Kidney tubule cell (primary cell): ENCODE measurements around the gene CS.

Experiments used
- DNase-seq: peaks from one replicate; pipeline ENCODE4 v3.0.0-alpha.2; 2018; ENCODE audit warnings: low spot score

The CS gene

DNA sequence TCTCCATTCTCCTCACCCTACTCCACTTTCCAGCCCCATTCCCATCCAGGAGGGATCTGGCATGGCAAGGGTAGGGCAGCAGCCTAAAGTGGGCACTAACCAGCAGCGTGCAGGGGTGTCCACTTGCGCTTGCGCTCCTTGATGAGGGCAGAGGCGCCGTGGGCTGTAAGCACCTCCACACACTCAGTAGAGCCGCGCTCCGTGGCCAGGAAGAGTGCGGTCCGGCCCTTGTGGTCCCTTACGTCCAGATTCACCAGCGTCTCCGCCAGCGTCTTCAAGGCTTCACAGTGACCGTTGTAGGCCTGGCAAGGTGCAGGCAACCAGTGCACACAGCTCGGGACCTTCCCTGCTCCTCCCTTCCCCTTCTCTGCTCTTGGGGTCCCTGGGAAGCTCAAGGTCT is 52.2 kb downstream of the CS start:
- DNase-seq = no peak

DNA sequence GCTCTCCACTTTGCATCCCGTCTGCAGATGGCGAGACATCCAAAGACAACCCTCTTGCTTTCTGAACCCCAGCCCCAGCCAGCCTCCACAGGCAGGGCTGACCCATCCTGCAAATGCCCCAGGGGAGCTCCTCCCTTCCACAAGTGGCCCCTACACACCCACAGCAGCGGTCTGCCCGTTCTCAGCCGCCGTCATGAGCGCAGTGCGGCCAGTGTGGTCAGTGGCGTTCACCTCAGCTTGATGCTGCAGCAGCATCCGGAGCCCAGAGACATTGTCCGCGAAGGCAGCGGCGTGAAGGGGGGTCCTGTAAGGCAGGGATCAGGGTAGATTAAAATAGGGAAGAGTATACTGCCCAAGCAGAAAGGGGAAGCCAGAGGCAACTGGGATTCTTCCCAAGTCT is 55.6 kb downstream of the CS start:
- no peak for DNase-seq

DNA sequence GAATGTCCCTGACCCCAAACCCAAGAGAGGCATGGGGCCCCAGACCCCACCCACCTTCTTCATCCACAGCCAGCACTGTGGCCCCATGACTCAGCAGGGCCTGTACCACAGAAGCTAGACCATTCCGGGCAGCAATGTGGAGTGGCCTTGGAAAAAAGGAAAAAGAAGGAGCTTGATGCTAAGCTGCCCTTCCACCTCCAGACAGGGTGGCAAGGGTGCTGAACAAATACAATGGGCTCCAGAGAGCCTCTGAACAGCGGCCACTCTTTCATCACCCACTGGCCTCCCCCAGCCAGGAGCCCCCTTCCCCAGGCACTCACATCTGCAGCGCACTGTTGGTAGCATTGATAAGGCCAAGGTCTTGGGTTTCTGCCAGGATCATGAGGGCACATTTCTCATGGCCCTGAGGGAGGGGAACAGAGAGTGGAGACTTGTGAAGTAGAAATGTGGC is 56.4 kb downstream of the CS start:
- DNase-seq = no peak

DNA sequence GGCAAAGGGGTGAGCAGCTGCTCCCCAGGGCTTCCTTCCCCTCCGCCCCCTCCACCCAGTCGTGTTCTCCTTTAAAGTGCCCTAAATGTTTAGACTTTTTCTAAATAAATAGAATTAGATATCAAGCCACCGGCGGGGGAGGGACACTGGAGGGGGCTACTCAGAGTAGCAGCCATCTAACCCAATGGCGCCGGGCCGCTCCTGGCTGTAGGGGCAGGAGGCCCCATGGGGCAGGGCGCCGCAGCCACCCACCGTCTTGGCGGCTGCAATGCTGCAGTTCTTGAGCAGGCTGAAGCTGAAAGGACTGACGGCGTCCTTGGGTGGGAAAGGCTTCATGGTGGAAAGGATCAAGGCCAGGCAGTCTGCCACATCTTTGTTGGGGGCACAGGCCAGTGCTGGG is 57.1 kb downstream of the CS start:
- DNase-seq = no peak

DNA sequence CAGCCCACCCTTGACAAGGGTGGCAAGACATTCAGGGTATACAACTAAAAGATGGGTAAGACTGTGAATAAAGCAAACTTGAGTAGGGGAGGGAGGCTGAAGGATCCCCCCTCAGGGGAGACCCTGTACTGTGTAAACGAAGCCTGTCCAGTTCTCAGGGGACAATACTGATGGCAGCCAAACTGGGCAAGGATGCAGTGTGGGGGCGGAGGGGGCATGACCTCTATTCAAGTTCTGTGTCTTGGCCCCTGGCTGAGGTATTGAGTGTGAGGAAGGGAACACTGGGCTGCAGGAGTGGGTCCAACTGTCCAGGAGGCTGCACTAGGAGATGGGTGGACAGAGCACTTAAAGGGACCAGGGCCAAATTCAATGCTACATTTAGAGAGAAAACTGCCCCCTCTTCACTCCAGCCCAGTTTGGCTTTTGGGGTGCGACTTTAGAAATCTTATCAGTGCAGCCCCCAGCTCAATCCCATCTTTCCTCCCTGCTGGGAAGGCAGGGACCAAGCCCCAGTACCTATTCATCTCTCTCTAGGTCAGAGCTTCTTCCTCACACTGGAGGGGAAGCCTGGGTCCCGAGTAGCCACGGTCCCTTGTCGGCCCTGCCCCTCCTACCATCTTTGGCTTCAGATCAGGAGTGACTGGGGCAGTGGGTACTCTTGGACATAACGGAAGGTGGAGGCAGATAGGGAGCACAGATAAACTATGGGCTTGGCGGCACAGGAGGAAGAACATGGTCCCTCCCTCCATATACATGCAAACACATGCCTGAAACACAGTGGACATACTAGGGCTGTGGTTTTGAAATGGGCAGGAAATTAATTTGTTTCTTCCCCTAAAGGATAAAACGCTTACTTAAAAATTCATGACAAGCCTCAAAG is 58.5 kb downstream of the CS start:
- no peak for DNase-seq

DNA sequence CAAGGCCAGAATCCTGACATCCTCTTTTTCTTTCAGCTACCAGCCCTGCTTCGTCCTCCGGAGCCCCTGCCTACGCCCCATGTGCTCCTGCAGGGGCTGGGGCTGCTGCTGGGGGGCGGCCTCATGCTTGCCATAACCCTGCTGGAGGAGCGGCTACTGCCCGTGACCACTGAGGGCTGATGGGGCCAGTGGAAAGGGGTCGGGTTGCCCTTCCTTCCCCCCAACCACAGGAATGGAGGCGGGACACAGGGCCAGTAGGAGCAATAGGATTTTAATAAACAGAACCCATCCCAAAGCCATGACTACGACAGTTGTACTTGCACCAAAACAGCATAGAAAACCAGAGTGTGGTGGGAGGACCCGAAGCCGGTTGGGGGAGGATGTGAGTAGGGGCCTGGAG is 62.6 kb downstream of the CS start:
- DNase-seq = no peak

DNA sequence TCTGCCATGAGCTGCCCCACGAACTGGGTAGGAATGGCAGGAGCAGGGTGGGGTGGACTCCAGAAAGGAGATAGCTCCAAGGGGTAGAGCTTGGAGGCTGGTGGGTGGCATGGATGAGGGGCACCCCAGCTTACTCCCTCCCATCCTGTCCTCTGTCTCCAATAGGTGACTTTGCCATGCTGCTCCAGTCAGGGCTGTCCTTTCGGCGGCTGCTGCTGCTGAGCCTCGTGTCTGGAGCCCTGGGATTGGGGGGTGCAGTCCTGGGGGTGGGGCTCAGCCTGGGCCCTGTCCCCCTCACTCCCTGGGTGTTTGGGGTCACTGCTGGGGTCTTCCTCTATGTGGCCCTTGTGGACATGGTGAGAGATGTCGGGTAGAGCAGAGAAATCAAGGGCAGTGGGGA is 63.1 kb downstream of the CS start:
- no peak for DNase-seq

DNA sequence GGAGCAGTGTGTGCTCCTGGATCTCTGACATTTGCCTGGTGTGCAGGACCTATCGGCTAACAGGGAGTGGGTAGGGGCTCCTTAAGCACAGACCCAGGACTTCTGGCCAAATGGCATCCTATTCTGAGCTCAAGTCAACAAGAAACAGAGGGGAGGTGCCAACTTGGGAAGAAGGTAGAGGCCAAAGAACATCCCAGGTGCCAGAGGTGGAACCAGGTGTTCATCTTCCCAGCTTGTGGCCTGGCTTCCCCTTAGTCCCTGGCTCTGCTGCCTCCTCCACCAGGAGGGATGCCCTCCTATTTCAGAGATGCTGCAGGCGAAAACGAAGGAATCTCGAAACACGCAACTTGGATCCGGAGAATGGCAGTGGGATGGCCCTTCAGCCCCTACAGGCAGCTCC is 64.0 kb downstream of the CS start:
- DNase-seq = no peak

DNA sequence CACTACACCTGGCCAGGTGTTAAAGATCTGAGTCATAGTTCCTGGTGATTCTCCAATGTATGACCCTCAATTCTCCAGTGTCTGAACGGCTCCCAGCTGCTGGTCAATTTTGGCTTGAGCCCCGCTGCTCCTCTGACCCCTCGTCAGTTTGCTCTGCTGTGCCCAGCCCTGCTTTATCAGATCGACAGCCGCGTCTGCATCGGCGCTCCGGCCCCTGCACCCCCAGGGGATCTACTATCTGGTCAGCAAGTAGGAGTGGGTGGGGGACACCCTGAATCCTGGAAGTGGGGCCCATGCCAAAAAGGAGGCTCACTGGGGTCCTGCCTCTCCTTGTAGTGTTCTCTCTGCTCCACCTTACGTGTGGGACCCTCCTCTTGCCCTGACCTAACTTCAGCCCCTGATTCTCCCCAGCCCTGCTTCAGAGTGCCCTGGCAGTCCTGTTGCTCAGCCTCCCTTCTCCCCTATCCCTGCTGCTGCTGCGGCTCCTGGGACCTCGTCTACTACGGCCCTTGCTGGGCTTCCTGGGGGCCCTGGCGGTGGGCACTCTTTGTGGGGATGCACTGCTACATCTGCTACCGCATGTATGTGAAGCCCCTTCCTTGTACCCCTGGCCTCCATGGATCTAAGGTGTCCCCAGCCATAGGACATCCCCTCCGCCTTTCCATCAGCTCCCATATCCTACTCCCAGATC is 65.2 kb downstream of the CS start:
- no peak for DNase-seq

DNA sequence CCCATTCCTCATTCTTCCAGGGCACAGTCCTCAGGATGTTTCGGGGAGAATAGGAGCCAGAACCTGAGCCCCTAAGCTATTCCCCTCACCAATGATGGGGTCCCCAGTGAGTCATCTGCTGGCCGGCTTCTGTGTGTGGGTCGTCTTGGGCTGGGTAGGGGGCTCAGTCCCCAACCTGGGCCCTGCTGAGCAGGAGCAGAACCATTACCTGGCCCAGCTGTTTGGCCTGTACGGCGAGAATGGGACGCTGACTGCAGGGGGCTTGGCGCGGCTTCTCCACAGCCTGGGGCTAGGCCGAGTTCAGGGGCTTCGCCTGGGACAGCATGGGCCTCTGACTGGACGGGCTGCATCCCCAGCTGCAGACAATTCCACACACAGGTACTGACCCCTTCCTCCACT is 68.9 kb downstream of the CS start:
- no peak for DNase-seq

DNA sequence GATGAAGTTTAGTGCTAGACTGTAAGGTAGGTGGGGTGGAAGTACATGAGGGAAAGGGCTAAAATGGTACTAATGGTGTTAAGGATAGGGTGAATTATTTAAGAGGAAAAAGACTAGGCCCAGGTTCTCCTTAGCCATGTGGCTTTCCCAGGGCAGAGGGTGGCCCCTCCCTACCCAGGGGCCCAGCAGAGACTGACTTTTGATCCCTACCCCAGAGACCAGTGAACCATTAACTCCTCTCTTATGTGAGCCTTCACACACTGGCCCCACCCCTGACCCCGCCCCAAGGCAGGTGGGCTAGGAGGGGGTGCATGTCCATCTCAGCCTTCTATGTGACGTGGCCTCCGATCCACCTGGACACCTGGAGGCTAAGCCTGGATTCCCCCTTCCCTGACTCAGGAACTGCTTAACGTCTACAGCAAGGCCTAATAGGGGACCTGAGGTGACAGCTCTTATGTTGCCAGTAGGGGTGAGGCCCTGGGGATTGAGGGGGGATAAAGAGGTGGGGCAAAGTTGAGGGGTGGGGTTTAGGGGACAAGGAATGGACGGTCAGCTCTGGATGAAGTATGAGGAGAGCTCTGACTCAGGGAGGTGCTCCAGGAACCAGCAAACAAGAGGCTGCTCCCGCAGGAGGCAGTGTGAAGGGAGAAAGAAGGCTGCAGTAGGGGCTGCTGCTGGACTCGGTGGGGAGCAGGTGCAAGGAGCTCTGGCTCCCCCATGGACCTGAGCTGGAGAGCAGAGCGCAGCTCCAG is 69.5 kb downstream of the CS start:
- DNase-seq = peak; percentile 19

DNA sequence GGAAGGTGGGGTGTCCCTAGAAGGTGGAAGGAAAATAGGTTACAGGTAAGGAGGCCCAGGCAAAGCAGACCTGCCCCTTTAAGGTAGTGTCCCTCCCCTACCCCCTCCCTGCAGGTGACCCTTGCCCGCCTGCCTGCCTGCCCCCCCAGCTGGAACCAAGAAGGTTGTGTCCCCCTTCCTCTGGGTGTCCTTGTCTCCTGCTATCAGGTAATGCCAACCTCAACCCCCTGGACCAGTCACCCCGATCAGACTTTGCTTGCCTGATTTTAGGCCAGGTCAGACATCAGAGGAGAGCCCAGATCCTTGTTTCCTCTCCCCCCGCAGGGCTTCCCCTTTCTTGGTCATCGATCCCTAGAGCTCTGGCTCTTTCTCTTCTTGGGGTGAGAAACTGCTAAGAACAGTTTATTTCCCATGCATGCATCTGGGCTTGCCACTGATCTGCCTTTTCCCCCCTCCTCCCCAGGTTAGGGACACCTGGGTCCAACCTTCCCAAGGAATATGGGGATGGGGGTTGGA is 70.2 kb downstream of the CS start, which contains the start of gene SLC39A5:
Gene SLC39A5 (plus strand): TSS at position 136 of the 516 bp plus-strand sequence. CDS start 1,224 bp downstream, outside the sequence.
- DNase-seq = no peak

DNA sequence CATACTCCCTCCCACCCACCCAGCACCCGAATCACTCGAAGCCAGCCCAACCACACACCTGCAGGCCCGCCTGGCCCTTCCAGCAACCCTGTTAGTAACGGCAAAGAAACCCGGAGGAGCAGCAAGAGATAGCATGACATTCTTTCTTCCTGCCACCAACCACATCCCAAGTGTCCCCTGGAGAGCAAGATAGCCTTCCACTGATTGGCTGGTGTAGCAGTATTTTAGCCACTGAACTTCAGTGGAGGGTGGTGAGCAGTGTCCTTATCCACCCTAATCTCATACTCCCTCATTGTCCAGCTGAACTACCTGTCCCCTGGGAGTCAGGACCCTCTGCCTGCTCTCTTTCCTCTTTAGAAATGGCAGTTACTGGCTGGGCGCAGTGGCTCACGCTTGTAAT is 71.0 kb downstream of the CS start:
- DNase-seq = no peak

DNA sequence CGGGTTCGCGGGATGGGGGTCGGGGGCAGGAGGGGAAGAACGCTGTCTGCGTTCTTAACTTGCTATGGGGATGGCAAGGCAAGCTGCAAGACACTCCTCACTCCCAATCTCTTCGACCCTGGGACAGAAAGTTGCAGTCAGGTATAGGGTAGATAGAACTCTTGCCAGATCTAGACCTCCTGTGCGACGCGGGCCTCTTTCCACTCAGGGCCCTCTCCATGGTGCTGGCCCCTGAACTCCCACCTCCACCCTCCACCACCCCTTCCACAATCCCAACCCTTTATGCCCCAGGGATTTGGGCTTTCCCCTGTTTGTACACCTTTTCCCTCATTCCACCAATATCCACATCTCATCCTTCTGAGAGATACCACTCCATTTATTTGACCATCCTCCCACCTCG is 75.2 kb downstream of the CS start:
- DNase-seq = no peak

DNA sequence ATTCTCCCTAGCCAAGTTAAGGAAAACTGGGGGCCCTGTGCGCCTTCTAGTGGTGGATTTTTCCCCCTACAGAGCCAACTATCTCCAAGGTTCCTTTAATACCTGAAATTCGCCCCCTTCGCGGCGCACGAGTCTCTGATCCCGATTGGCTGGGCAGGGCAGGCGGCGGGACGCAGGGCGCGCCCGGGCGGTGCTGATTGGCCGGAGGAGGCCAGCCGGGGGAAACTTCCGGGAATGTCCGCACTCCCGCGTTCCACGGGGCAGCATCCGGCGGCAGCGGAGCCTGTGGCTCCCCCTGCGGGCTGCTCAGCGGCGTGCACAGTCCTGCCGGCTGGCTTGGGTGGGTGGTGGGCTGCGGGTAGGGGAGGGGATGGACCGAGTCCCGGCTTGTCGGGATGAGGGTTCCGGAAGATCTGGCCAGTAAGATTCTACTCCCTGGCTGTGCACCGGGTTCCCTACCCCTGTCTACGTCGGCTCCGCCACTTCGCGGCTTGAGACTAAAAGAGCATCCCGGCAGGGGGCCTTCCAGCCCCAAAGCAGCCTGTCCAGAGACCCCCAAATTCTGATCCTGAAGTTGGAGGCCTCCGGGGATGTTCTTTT is 75.9 kb downstream of the CS start, which contains the start of gene NABP2:
Gene NABP2 (plus strand): TSS at position 241 of the 600 bp plus-strand sequence. CDS start 515 bp downstream, outside the sequence.
- DNase-seq = peak; percentile 98

DNA sequence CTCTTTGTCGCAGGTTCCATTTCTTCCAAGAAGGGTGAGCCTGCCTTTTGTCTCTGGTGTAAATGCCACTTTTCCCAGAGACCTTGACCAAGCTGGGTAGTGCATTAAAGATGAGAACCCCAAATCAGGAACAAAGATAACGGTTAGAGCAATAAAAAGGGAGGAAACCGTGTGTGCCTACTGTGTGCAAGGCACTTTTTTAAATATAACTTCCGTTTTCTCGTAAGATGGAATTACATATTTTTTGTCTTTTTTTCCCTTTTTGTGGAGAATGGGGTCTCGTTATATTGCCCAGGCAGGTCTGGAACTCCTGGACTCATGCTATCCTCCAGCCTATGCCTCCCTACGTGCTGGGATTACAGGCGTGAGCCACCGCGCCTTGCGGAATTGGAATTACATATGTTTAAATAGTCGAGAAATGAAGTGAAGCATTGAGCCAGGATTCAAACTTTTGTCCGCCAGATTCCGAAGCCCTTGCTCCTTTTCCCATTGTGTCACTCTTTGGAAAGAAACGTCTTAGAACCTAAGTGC is 76.5 kb downstream of the CS start:
- DNase-seq = no peak

DNA sequence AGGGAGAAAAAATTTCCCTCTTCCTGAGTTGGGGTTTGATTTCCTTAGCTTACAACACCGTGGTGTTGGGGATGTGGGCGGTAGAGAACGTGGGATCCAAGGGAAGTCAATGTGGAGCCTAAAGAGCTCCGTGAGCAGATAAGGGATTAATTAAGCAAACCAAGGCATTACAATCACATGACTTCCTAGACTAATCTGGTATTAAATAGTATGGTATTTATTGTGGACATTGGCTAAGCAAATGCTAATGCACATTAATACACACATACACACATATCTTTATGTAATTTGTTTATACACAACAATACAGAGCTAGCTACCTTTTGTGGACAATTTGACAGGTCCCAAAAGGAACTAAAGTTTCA is 77.6 kb downstream of the CS start:
- DNase-seq = no peak

DNA sequence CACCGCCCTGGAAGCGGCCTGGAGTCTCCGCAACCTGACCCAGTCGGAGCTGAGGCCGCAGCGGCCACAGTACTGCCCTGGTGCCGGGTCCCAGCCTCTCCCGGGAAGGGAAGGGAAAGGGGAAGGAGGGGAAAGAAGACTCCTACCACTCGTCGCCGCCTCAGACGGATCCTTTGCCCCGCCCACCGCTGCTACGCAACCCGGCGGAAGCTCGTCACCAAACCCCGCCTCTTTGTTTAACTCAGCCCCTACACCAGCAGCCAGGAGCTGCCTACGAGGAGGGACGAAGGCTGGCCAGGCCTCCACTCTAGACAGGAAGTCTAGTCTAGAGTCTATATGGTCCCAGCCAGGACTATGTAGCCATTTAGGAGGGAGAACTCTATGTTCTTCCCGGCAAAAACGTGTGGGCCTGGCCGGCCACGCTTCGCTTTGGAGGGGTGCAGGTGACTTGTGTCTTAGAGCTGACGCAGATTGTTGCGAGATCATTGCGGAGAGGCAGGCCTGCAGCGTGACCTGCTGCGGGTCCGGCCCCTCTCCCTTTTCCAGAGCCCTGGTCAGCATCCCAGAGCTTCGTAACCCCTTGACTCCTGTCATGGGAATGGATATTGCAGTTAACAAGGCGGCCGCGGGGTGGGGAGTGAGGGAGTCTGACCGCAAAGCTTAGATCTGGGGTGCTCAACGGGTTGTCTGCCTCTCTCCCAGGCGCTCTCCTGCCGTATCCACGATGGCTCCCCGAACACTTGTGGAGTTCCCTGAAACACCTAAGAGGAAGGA is 78.2 kb downstream of the CS start, which contains the start of gene RNF41:
Gene RNF41 (minus strand): TSS at position 166 of the 774 bp plus-strand sequence. CDS start 7,875 bp downstream, outside the sequence.
- peak; percentile 98 for DNase-seq
